Ramos (cell line): Measurements from ENCODE around the gene NME7.

Source experiments
- in situ Hi-C: fragments of 300-500 bp; cut with MboI; formaldehyde crosslinking; loops from one replicate; pipeline ENCODE4 v1.14.3; 2022; ENCODE audit warnings: low sequenced_read_pairs; ENCODE audit not compliant: unreplicated experiment

NME7 gene

DNA sequence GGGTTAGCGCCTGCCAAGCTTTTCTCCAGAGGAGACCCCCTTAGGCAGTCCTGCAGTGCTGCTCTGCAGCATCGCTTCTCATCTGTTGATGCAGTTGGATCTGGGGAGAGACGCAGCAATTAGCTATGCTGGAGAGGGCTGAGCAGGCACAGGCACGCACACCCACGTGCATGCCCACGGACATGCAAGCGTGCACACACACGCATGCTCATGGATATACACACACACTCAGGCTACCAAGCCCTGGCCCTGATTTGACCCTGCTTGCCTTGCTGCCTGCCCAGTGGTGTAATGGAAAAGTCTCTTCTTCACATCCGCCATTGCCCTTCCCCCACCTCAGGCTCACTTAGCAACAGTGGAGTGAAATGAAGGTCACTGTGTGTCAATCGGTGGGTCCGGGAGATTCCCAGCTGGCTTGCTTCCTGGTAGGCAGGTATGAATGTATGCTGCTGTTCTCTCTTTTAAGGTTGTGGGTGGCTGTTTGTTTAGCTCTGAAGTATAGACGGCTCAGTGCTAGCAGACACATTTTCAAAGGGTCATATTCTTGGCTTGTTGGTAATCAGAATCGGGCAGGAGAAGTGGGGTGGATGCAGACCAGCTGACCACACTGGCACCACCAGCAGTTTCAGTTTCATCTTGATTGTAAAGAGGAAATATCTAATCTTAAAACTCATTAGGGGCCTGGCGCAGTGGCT is 251.6 kb downstream of the NME7 start:
- in situ Hi-C loops: no loop called here

DNA sequence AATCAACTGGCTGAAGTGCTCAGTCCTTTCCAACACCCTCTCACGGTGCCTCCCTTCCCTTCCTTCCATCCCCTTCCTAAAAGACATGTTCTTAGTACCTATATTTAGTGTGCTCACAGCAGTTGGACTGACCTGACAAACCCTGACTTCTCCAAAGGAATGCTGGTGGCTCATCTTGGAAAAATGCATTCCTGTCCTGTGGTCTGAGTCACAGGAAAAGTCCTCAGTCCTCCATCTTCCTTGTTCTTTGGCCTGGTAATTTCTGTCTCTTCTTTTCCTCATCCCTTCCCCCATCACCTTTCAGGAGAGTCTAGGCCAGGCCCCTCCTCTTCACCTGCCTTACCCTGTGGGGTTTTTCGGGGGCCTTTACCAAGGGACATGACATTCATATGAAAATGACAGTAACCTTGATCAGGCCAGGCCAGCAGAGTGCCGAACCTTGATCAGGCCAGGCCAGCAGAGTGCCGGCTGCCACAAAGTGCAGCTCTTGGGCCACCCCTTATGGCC is 253.9 kb downstream of the NME7 start:
- in situ Hi-C loops: no loop called here

DNA sequence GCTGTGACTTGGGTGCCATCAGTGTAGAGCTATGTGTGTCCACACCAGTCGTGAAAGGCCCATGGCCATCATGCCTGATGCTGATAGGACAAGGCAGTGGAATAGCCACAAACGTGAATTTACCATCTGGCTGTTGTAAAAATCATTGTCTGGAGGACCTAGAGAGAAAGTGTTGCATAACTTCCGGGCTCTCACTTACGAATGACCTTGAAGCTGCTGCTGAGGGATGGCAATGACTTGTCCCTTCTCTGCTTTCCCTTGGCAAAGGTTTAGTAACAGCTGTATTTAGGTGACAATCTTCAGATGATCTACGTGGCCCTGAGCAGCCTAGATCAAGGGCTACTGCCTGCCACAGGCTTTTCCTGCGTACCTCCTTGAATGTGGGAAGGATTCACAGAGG is 255.4 kb downstream of the NME7 start:
- in situ Hi-C loops: no loop called here

DNA sequence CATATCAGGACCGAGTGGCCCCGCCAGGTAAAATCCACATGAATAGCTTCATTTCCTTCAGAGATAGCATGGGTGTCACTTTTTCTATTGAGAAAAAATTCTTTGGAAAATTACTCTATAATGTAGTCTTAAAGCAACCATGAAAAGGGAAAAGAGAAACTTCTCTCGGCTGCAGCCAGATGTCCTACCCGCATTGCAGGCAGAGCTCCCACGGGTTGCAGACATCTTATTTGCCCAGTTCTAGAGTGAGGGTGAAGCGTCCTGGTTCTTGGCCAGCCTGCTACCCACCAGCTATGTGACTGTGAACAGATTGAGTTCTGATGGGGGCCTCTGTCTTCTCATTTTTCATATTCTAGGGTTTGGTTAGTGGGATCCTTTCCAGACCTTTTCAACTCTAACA is 256.1 kb downstream of the NME7 start:
- in situ Hi-C loops: no loop called here

DNA sequence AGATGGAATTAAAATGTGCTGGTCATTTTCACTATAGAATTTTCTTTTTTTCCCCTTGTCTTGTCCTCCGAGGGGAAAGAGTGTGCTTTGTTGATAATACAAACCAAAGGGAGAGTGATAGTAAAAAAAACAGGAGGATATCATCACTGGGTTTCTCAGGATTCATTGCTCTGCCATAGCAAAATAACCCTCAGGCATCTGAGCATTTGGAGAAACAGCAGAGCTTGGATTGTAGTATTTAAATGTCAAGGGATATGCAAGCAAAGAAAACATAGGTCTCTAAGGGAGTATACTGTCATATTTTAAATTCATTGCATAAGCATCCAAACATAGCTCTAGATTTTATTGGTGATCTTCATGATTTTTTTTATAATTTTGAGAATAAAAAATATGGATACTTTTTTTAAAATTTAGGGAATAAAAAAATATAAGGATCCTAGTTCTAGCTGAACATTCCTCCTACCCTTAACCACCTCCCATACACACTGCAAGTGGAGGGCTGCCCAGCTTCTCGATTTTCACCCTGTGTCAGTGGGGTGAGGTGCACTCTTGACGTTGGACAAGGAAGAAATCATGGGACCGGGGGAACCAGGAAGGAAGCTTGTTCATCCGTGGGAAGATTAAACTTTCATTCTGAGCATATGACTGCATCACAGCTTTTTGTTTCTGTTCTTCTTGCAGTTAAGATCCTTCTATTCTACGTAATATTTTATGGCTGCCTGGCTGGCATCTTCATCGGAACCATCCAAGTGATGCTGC is 256.7 kb downstream of the NME7 start:
- in situ Hi-C loops: no loop called here

DNA sequence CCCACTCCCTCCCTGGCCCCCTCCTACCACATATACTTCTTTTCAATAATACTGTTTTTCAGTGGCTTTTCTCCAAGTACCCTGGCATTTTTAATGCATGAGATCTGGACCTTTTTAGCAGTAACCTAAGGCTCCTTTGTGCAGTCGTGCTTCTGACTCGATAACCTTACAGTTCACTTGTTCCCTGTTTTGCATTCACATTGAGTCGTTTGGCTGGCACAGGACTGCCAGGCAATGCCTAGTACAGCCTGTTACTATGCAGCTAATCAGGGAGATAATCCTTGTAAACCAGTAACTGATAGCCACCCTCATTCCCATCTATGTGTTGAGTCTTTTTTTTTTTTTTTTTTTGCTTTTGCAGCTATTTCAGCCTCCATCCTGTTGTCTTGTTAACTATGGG is 257.4 kb downstream of the NME7 start:
- in situ Hi-C loops: no loop called here

DNA sequence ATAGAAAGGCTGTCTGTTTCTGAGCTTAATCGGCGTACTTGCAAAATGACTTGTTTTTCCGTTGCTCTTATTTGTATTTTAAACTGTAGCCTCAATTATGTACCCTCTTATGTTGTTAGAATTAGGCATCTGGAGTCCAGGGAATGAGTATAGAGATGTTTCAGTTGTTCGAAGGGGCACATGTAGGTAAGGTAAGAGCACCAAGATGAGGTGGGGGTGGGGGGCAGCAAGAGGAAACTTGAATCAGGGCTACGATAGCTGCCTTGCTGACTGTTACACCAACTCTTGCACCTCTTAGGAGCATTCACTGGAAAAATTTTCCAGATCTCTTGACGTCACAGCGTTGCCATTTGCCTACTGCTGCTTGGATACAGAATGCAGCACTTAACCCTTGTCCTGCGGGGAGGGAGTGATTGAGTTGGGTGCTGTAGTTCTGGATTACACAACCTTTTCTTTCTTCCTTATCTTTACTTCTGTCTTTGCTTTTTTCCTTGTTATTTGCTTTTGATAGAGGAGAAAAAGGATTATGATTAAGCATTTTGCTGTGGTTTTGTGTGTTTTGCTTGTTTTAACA is 257.9 kb downstream of the NME7 start:
- in situ Hi-C loops: no loop called here

DNA sequence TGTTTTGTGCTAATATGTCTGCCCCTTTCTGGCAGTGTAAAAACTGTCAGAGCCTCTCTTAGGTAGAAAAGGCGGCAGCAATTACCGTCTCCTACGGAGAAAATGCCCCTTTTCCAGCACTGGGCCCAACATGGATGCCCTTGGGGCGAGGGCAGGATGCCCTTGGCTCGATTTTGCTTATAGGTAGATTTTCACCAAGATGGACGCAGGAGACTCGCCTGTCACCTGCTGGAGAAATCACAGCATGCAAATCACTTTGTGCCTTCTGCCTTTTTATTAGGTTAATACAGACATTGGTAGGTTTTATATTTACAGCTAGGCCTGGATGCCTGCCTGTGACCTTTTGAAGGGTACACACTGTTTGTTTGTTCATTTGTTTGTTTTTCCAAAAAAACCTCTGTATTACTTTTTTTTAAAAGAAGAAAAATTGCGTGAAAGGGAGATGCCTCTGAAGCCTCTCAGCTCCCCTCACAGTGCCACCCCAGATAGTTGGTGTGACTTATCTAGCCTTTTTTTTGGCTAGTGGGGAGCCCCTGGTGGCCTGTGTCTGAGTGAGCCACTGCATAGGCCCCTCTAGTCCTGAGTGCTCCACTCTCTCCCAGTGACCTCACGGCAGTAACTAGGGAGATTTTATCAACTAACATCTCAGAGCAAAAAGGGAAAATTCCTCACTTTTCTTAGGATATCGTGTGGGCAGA is 258.6 kb downstream of the NME7 start:
- in situ Hi-C loops: no loop called here

DNA sequence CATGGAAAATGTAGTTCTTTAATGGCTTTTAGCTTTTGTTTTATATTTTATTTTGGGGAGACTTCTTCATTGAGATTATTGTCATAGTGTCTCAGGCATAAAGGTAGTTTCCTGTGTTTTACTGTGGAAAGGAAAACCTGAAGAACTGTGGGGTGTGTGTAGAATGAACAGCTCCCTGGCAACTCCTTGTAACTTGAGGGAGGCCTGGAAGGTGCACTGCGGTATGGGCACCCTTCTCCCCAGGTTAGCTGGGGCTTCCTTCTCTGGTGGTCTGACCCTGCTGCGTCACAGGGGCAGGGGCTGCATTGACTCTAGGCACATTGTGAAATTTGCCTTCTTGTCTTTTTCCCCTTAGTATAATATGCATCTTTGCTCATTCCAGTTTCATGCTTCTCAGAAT is 259.4 kb downstream of the NME7 start:
- in situ Hi-C loops: no loop called here

DNA sequence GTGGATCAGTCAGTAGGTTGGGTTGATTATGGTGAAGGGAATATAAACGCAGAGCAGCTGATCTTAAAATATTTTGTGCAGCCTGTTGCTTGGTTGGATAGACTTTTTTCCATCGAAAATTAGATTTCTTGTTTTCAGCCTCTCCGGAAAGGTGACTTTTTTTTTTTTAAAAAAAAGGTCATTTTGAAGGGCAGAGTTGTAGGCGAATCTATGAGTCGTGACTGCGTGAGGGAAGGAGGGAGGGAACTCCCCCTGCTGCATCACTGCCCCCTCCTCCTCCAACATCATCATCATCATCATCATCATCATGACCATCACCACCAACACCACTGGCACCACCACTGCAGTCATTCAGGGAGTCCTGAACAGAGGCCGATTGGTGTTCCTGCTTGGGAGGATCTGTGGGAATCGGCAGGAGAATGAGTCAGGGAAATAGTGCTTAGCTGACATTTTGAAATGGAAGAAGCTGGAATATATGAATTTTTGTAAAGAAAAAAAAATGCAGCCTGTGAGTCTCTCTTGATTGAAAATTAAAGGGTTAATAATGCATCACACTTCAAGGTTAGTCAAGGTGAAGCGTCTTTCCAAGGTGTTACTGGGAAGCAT is 259.9 kb downstream of the NME7 start:
- in situ Hi-C loops: no loop called here

DNA sequence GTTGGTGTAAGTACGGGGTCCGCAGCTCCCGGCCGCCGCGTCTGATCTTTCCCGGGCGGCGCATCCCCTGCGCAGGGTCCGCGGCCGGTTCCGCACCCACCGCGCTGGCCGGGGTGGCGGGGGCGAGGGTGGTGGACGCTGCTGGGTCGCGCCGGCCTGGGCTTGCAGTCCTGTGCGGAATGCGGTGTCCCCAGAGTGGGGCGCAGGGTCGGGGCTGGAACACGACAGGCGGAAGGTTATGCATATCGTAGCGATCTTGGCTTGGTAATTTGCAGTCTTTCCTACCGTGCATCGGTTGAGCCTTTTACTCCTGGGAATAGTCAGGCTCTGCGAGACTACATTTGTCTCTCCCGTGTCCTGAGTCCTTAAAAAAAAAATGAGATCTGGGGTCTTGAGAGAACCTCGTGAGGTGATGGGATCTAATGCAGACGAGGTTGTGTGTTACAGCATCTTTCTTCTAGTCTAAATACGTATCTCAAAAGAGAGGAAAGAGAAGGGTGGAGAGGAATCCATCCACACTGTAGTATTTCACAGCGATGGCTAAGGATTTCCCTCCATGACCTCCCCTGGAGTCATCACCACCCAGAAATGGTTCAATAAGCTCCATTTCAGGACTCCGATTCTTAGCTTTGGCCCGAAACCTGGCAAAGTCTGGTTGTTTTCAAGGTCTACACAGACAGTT is 260.5 kb downstream of the NME7 start:
- in situ Hi-C loops: no loop called here

DNA sequence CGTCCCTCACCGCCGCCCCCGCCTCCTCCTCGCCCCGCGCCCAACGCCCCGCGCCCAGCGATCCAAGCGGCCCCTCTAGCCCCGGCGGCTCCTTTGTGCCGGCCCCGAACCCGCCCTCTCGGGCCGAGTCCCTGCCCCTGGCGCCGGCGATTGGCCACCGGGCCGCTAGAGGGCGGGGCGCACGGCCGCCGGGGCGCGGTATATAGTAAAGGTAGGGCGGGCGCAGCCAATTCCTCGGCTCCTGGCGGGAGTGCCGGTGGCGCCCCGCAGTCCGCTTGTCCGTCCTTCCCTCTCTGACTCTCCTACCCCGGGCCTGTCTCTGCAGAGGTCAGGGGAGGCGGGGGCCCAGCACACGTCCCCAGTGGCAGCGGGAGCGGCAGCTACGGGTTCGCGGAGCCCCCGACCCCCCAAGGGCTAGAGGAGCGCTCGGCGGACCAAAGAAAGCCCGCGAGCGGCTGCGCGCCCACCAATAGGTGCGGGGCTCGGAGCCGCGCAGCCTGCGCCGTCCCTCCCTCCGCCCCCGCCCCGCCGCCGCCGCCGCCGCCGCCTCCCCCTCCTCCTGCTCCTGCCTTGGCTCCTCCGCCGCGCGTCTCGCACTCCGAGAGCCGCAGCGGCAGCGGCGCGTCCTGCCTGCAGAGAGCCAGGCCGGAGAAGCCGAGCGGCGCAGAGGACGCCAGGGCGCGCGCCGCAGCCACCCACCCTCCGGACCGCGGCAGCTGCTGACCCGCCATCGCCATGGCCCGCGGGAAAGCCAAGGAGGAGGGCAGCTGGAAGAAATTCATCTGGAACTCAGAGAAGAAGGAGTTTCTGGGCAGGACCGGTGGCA is 261.3 kb downstream of the NME7 start, which contains the start of gene ATP1B1:
Gene ATP1B1, plus strand, starts transcription at position 596 of the 826 bp plus-strand sequence. Its CDS starts 140 bp downstream, at position 736.
- in situ Hi-C loops: no loop called here

DNA sequence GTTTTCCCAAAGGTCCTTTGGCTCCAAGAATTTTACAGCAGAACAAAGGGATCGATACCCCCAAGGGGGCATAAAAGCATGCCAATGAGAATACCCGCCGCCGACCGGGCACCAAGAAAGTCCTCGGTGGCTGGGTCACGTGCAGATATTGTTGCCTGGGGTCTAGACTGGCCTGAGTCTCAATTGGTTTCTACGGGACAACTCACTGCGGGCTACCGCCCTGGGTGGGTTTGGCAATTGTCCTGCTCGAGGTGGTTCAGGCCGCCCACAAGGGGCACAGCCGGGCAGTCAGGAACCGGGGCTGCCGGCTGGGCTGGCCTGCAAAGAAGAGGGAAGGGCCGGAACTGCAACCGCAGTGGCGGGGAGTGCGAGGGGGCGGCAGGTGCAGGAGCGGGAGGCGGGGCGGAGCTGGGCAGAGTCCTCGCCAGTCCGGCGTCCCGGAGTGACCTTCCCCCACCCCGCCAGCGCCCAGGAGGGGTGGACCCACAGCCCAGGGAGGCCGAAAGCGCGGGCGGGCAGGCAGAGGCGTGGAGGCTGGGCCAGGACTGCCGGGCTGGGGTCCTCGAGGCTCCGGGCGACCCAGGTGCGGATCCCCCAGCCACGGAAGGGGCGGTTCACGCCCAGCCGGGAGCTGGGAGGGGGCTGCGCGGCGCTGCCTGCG is 262.0 kb downstream of the NME7 start:
- in situ Hi-C loops: no loop called here

DNA sequence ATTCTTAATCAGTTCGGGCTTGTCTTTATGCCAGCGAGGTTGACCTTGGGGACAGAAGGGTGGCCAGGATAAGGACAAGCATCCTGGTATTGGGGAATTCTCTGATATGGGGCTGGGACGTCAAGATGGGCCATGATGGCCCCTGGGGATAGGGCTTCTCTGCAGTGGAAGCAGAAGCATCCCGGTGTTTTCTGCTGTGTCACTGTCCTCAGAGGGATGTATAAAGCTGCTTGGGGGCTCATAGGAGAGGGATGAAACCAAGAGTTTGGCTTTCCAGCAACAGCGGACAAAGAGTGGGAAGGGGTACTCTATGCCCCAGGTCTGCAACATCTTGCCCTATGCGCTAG is 262.5 kb downstream of the NME7 start:
- in situ Hi-C loops: no loop called here

DNA sequence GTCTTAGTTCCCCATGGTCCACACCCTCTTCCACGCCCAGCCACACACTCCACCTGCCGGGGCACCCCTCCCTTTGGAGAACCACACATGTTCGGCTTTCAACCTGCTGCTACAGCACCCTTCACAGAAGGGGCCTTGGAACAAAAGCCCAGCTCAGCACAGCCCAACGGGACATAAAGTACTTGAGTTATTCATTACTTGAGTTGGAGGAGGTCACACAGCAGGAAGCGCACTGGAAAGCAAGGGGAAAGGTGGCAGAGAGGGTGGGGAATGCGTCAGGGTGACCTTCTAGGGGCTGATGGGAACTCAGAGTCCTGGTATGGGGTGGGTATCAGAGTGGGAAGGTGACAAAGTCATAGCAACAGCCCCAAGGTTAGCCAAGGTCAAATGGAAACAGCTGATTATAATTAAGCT is 264.1 kb downstream of the NME7 start:
- in situ Hi-C loops: no loop called here

DNA sequence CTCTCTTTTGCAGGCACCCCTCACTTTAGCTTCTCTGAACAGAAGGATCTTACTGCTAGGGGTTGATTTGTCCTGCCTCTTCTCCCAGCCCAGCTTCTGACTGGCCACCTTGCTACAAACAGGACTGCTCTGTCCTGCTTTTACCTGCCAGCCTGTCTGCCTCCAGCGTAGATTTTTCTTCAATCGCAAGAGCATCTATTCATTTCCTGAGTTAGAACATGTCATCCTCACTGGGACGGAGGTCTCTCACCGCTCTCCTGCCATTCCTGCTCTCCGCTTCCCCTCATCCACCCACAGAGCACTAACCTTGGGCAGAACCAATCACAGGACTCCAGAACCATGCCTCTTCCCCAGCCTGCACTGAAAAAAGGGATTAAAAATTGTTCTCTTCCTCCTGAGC is 264.6 kb downstream of the NME7 start:
- in situ Hi-C loops: no loop called here

DNA sequence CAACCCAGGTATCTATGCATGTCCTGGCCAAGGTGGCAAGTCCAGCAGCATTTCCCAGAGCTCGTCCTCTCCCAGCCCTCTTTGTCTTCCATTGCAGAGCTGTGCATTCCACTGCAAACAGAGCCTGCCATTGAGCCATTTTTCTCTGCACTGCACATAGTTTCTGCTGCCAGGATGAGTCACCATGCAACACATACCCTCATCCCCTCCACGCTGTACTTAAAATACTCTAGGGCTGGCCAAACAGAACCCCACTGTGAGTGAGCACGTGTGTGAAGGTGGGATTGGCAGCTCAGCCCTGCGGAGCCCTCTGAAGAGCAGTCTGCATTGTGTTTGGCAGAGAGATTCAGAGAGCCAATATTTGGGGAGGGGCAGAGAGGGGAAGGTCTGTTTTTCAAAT is 265.0 kb downstream of the NME7 start:
- in situ Hi-C loops: no loop called here

DNA sequence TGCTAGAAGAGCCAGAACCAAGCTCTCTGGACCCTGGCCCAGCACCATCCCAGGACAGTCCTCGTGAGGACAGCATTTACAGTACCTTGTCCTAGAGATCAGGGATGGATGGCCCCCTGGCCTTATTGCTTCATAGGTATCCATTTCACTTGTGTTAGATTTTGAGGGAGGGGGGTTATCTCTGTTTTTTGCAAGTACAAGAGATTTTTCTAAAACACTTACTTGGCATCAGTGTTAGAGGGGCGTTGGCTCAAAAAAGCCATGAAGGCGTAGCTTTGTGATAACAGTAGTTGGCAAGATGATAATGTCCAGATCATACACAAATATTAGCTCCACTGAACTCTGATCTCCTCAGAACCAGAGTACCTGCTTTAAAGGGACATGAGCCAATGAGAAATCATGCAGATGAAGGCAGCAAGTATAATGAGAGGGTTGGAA is 266.9 kb downstream of the NME7 start:
- in situ Hi-C loops: no loop called here
